GM23248 (cell line): Measurements from ENCODE around the gene FHOD1.

Source experiments
- EZH2 ChIP-seq: fragments of 200-600 bp; sonication (generic); IDR thresholded peaks from 2 replicates; pipeline ENCODE4 v1.6.1; 2018; ENCODE audit warnings: antibody characterized with exemption, mild to moderate bottlenecking; ENCODE audit not compliant: insufficient read depth, poor library complexity, severe bottlenecking
- EZH2phosphoT487 ChIP-seq: fragments of 200-600 bp; sonication (generic); IDR thresholded peaks from 2 replicates; pipeline ENCODE4 v1.6.1; 2018; ENCODE audit warnings: antibody characterized with exemption, moderate library complexity, mild to moderate bottlenecking, low read depth; ENCODE audit not compliant: insufficient read depth

- TF ChIP-seq EZH2 (no peak), EZH2phosphoT487 (no peak)
Measured at GRCh38 chr16:67250045-67250327, 2.7 kb upstream of the FHOD1 start.
